Uterus (tissue), 2 donors: ENCODE results near the gene ATP8A2.

Source experiments
- CTCF ChIP-seq, 4 experiments: fragments of 200-600 bp in 2 of 4; fragments of 450-650 bp in 2 of 4; sonication (generic) in 2 of 4; IDR thresholded peaks; one replicate each; pipeline ENCODE4 v1.5.1; 2016 to 2019; ENCODE audit warnings: antibody characterized with exemption in 4 of 4, mild to moderate bottlenecking in 2 of 4, moderate library complexity in 1 of 4
- POLR2A ChIP-seq, 2 donors: fragments of 450-650 bp; IDR thresholded peaks; one replicate each; pipeline ENCODE4 v1.6.1; 2016; ENCODE audit warnings: antibody characterized with exemption in 2 of 2, mild to moderate bottlenecking in 1 of 2, moderate library complexity in 1 of 2

- TF ChIP-seq CTCF (IDR thresholded peaks at IDR 0.05): no peak
- TF ChIP-seq POLR2A (IDR thresholded peaks at IDR 0.05): no peak
These were observed 7.2 kb downstream of the ATP8A2 start for GRCh38 chr13:25379011-25379410.
